IPS DF 6.9 (cell line): Measurements from ENCODE around the gene VPS11.

Experiments
- DNase-seq: peaks from one replicate; pipeline ENCODE4 v3.0.0-alpha.2; 2013; ENCODE audit warnings: low read depth, low spot score
- H3K27ac ChIP-seq: one replicate; pipeline ENCODE4 v1.5.1; 2013; ENCODE audit warnings: low read length, control low read depth
- H3K27me3 ChIP-seq: 2 replicates; pipeline ENCODE4 v1.6.1; 2013; ENCODE audit warnings: mild to moderate bottlenecking, low read length; ENCODE audit not compliant: control insufficient read depth, insufficient read depth
- H3K36me3 ChIP-seq: 2 replicates; pipeline ENCODE4 v1.6.1; 2013; ENCODE audit warnings: low read length; ENCODE audit not compliant: control insufficient read depth, insufficient read depth
- H3K4me1 ChIP-seq: 2 replicates; pipeline ENCODE4 v1.6.1; 2013; ENCODE audit warnings: low read length; ENCODE audit not compliant: control insufficient read depth, insufficient read depth
- H3K4me3 ChIP-seq: 2 replicates; pipeline ENCODE4 v1.5.1; 2013; ENCODE audit warnings: mild to moderate bottlenecking, low read length
- H3K9me3 ChIP-seq: 2 replicates; pipeline ENCODE4 v1.6.1; 2013; ENCODE audit warnings: low read length, inconsistent platforms; ENCODE audit not compliant: control insufficient read depth, insufficient read depth
- WGBS: extraction: QIAGEN DNeasy Blood & Tissue Kit; methylation state at CpG from one replicate; pipeline ENCODE4 v1.1.7; 2013; ENCODE audit warnings: mixed read lengths, missing lambda C conversion rate; ENCODE audit not compliant: insufficient read length, insufficient coverage; 5-methylcytosine and 5-hydroxymethylcytosine counted together

The VPS11 gene

GRCh38 chr11:119067371-119068222, at the start of gene VPS11:
TSS of gene VPS11 (plus strand) at chr11:119067818. CDS start at chr11:119067824, 6 bp downstream.
- no peaks in the 10 kb centered on the region for H3K27me3 ChIP-seq
- H3K9me3 ChIP-seq, result no peaks in the 10 kb centered on the region
- no CpG with 5 or more reads among the region's 49 CpGs for WGBS
- DNase-seq, result peak; percentile 95
- no peak within 1 kb of the TSS for H3K27ac ChIP-seq
- peaks cover 6% of the 10 kb centered on the region; the same call in 1 of the 2 replicates for H3K36me3 ChIP-seq
- no peaks in the 10 kb centered on the region for H3K4me1 ChIP-seq
- peak within 1 kb of the TSS; percentile 100 for H3K4me3 ChIP-seq

DNA sequence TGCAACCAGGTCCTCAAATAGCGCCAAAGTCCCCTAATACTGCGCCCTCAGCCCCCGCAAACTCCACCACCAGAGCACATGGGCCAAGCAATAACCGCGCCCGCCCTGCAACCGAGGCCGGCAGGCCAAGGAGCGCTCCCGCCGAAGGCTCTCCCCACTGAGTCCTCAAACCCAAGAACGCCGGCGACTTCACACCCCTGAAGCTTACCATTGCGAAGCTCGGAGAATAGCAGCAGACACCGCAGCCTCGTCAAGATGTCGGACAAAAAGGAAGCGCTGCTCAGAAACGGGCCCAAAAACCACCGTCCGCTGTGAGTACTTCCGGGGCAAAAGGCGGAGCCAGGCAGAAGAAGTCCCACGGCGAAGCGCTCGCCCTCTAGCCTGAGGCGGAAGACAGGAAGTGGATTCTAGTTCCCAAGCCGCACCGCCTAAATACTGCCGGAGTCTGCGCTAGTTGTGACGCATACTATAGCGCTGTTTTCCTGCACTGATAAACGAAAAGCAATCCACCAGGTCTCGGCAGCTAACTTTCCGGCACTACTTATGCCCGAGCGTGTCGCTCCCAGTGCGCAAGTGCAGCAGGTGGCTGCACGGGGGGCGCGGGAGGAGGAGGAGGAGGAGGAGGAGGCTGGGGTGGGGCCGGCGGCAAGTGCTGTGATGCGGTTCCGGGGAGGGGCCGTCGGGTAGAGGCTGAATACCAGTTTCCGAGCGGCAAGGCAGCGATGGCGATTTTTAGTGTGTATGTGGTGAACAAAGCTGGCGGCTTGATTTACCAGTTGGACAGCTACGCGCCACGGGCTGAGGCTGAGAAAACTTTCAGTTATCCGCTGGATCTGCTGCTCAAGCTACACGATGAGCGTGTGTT, 49.3 kb upstream of the VPS11 start, which contains the start of the genes RPS25 and TRAPPC4:
Gene RPS25 (minus strand): TSS at position 270 of the 865 bp plus-strand sequence. CDS start 59 bp downstream, at position 211.
Gene TRAPPC4 (plus strand): TSS at position 693 of the 865 bp plus-strand sequence. CDS start 30 bp downstream, at position 723.
- no peaks in the 10 kb centered on the region; the same call in 1 of the 2 replicates for H3K4me1 ChIP-seq
- H3K27ac ChIP-seq, result no peak within 1 kb of the TSS
- peak within 1 kb of the TSS; percentile 74 for H3K4me3 ChIP-seq
- DNase-seq, result peak; percentile 95
- no peaks in the 10 kb centered on the region for H3K9me3 ChIP-seq
- WGBS, result no CpG with 5 or more reads among the region's 63 CpGs
- peaks cover 18% of the 10 kb centered on the region; the same call in 1 of the 2 replicates for H3K36me3 ChIP-seq
- no peaks in the 10 kb centered on the region for H3K27me3 ChIP-seq

DNA sequence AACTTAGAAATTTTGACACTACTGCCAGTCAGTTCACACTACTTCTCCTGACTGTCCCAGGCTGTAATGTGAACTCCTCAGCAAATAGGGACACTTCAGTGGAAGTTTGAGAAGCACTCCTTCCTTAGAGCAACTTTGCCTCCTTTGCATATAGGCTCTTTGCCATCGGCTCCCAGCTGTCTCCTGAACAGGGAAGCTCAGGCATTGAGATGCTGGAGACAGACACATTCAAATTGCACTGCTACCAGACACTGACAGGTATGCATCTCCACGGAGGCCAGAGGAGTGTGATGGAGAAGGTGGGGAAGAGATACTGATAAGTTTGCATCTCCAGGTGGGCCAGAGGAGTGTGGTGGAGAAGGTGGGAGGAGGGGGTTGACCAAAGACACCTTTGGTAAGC, 47.6 kb upstream of the VPS11 start:
- H3K27ac ChIP-seq, result no peak overlapping the region

GRCh38 chr11:119021631-119022030, 46.0 kb upstream of the VPS11 start:
- no peak for DNase-seq
- no peaks in the 10 kb centered on the region for H3K9me3 ChIP-seq
- H3K4me1 ChIP-seq, result no peaks in the 10 kb centered on the region
- H3K27ac ChIP-seq, result no peak overlapping the region
- no CpG with 5 or more reads among the region's 5 CpGs for WGBS
- peaks cover 25% of the 10 kb centered on the region for H3K36me3 ChIP-seq
- H3K4me3 ChIP-seq, result no peak overlapping the region
- H3K27me3 ChIP-seq, result no peaks in the 10 kb centered on the region

More for the DNA sequence above, 47.6 kb upstream of the VPS11 start:
- no CpG with 5 or more reads among the region's 2 CpGs for WGBS
- H3K27me3 ChIP-seq, result no peaks in the 10 kb centered on the region
- no peak for DNase-seq
- no peaks in the 10 kb centered on the region; the same call in 1 of the 2 replicates for H3K4me1 ChIP-seq
- H3K36me3 ChIP-seq, result peaks cover 19% of the 10 kb centered on the region
- no peak overlapping the region for H3K4me3 ChIP-seq
- H3K9me3 ChIP-seq, result no peaks in the 10 kb centered on the region

DNA sequence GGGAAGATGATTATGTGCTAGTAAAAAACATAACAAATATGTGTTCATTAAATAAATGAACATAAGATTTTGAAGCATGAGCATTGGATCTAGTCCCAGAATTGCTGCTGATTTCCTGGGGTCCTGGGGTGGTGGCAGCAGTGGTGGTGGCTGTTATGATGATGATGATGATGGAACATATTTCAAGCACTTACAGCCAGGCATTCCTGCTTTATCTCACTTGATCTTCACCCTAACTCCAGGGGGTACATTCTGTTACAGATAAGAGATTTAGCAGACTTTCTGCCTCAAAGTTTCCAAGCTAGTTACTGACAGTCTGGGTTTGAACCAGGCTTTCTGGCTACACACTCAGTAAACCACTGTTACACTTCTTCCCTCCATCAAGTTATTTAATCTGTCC, 43.9 kb upstream of the VPS11 start:
- peaks cover 3% of the 10 kb centered on the region; the same call in 1 of the 2 replicates for H3K4me1 ChIP-seq
- no peaks in the 10 kb centered on the region for H3K27me3 ChIP-seq
- H3K27ac ChIP-seq, result no peak overlapping the region
- H3K4me3 ChIP-seq, result no peak overlapping the region
- H3K9me3 ChIP-seq, result no peaks in the 10 kb centered on the region
- DNase-seq, result no peak
- H3K36me3 ChIP-seq, result peaks cover 37% of the 10 kb centered on the region

GRCh38 chr11:119024430-119025098, 43.1 kb upstream of the VPS11 start:
- Histone ChIP-seq H3K36me3 (peaks cover 37% of the 10 kb centered on the region), H3K4me1 (peaks cover 7% of the 10 kb centered on the region)

DNA sequence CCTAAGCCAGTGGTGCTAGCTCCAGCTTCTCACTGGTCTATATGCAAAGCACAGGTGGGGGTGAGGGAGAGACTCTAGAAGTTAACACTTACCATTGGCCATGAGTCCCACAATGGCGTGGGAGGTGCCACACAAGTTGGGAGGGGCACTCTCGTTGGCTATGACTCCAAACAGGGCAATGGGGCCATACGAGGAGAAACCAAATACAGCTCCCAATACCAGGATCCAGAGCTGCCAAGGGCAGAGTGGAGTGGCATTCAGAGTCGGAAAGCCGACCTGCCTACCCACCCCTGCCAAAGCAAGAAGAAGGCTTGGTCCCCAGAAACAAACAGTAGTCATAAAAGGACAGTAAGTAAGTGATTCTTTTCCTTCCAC, 42.5 kb upstream of the VPS11 start:
- no peaks in the 10 kb centered on the region for H3K27me3 ChIP-seq
- H3K27ac ChIP-seq, result no peak overlapping the region
- no CpG with 5 or more reads among the region's 5 CpGs for WGBS
- DNase-seq, result no peak
- no peaks in the 10 kb centered on the region for H3K9me3 ChIP-seq
- no peak overlapping the region for H3K4me3 ChIP-seq
- H3K36me3 ChIP-seq, result peaks cover 37% of the 10 kb centered on the region
- peaks cover 8% of the 10 kb centered on the region for H3K4me1 ChIP-seq

More at GRCh38 chr11:119024430-119025098, 43.1 kb upstream of the VPS11 start:
- no peak for DNase-seq
- Histone ChIP-seq H3K9me3 (no peaks in the 10 kb centered on the region), H3K27ac (no peak overlapping the region), H3K27me3 (no peaks in the 10 kb centered on the region), H3K4me3 (no peak overlapping the region)
- no CpG with 5 or more reads among the region's 15 CpGs for WGBS

DNA sequence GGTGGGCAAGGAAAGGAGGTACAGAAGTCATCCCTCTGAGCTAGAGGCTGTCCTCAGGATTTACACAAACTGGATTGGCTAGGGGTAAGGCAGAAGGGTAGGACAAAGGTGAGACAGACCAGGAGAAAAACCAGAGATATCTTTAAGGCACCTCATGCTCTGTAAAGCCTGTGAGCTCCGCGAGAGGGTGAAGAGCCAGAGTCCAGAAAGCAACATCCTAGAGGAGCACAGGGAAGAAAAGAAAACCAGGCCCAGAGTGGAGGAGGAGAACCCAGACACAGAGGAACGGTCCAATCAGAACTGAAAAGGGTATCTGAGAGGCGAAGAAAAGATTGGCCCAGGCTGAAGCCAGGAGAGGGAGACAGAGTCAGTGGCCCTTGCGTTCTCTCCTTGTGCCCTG, 42.1 kb upstream of the VPS11 start:
- no peaks in the 10 kb centered on the region for H3K9me3 ChIP-seq
- H3K36me3 ChIP-seq, result peaks cover 37% of the 10 kb centered on the region
- no peak for DNase-seq
- H3K4me1 ChIP-seq, result peaks cover 8% of the 10 kb centered on the region
- H3K4me3 ChIP-seq, result no peak overlapping the region
- no peak overlapping the region for H3K27ac ChIP-seq
- WGBS, result no CpG with 5 or more reads among the region's 5 CpGs
- H3K27me3 ChIP-seq, result no peaks in the 10 kb centered on the region

DNA sequence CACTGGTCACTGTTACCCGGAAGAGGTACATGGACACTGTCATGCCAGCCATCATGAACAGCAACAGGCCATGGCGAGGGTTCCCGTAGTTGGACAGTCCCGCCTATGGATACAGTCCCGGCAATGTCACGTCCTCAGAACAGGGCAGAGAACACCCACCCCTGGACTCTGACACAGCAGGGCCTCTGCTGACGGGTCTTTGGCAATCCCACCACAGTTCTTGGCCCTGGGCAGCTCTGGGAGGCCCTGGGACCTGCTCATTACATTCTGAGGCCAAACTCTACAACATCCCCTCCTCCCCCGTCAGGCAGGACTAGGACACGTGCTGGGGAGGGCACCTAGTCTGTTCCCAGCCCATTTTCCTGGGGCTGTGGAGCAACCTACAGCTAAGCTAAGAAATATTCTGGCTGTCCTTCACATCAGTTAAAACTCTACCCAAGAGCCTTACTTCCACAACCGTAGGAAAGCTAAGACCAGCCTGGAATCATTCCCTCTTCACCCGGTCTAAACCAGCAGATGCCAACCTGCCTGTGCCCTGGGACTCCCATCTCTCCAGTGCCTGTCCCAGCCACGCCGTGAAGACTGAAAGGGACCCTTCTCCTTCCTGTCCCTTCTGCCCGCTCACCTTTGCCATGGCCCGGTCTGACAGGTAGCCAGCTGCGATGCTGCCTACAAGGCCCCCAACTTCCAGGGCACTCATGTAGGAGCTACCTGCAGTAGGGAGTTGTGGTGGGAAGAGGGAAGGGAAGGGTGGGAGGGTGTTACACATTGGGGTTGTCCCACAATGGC, 41.4 kb upstream of the VPS11 start:
- Histone ChIP-seq H3K36me3 (peaks cover 37% of the 10 kb centered on the region), H3K9me3 (no peaks in the 10 kb centered on the region), H3K4me3 (no peak overlapping the region), H3K4me1 (peaks cover 8% of the 10 kb centered on the region), H3K27ac (no peak overlapping the region), H3K27me3 (no peaks in the 10 kb centered on the region)
- no CpG with 5 or more reads among the region's 16 CpGs for WGBS
- DNase-seq, result no peak
